Parathyroid adenoma (tissue), 2 donors: ENCODE data around the gene L3MBTL4.

ENCODE experiments used
- H2AFZ ChIP-seq: fragments of 300-600 bp; sonication (generic); one replicate; pipeline ENCODE4 v1.7.0; 2017; ENCODE audit warnings: antibody characterized with exemption, mild to moderate bottlenecking
- H3K27ac ChIP-seq: fragments of 300-600 bp; sonication (generic); one replicate; pipeline ENCODE4 v1.7.0; 2017
- H3K27me3 ChIP-seq: fragments of 300-600 bp; sonication (generic); one replicate; pipeline ENCODE4 v1.7.0; 2017; ENCODE audit warnings: low read length; ENCODE audit not compliant: control insufficient read depth, insufficient read depth
- H3K36me3 ChIP-seq: fragments of 300-600 bp; sonication (generic); one replicate; pipeline ENCODE4 v1.7.0; 2017; ENCODE audit warnings: low read length; ENCODE audit not compliant: control insufficient read depth, insufficient read depth
- H3K4me1 ChIP-seq: fragments of 300-600 bp; sonication (generic); one replicate; pipeline ENCODE4 v1.7.0; 2017; ENCODE audit warnings: control low read depth
- H3K4me2 ChIP-seq: fragments of 300-600 bp; sonication (generic); one replicate; pipeline ENCODE4 v1.7.0; 2017; ENCODE audit warnings: low read length
- H3K4me3 ChIP-seq: fragments of 300-600 bp; sonication (generic); one replicate; pipeline ENCODE4 v1.7.0; 2017; ENCODE audit warnings: low read depth, low read length
- H3K79me2 ChIP-seq: fragments of 300-600 bp; sonication (generic); one replicate; pipeline ENCODE4 v1.7.0; 2017; ENCODE audit warnings: control low read depth
- H3K9ac ChIP-seq: fragments of 300-600 bp; sonication (generic); one replicate; pipeline ENCODE4 v1.7.0; 2017; ENCODE audit warnings: mild to moderate bottlenecking
- H3K9me3 ChIP-seq: fragments of 300-600 bp; sonication (generic); one replicate; pipeline ENCODE4 v1.7.0; 2017; ENCODE audit warnings: low read length; ENCODE audit not compliant: control insufficient read depth
- TF ChIP-seq, protein P1 (sequence below): fragments of 300-600 bp; sonication (generic); IDR thresholded peaks from one replicate; pipeline ENCODE4 v1.7.0; 2017; ENCODE audit warnings: antibody characterized with exemption, mild to moderate bottlenecking
- donor health status: primary hyperparathyroidism.

L3MBTL4 gene

GRCh38 chr18:6132751-6133368 is 281.9 kb downstream of the L3MBTL4 start:
- no peak overlapping the region for H2AFZ ChIP-seq
- H3K36me3 ChIP-seq = no peaks in the 10 kb centered on the region
- TF ChIP-seq, protein P1, sequence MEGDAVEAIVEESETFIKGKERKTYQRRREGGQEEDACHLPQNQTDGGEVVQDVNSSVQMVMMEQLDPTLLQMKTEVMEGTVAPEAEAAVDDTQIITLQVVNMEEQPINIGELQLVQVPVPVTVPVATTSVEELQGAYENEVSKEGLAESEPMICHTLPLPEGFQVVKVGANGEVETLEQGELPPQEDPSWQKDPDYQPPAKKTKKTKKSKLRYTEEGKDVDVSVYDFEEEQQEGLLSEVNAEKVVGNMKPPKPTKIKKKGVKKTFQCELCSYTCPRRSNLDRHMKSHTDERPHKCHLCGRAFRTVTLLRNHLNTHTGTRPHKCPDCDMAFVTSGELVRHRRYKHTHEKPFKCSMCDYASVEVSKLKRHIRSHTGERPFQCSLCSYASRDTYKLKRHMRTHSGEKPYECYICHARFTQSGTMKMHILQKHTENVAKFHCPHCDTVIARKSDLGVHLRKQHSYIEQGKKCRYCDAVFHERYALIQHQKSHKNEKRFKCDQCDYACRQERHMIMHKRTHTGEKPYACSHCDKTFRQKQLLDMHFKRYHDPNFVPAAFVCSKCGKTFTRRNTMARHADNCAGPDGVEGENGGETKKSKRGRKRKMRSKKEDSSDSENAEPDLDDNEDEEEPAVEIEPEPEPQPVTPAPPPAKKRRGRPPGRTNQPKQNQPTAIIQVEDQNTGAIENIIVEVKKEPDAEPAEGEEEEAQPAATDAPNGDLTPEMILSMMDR = no peak
- H3K9ac ChIP-seq = no peak overlapping the region
- H3K4me3 ChIP-seq = no peak overlapping the region
- H3K27ac ChIP-seq = no peak overlapping the region
- no peaks in the 10 kb centered on the region for H3K9me3 ChIP-seq
- H3K4me1 ChIP-seq = no peaks in the 10 kb centered on the region
- no peaks in the 10 kb centered on the region for H3K27me3 ChIP-seq
- H3K79me2 ChIP-seq = no peaks in the 10 kb centered on the region
- no peak overlapping the region for H3K4me2 ChIP-seq

DNA sequence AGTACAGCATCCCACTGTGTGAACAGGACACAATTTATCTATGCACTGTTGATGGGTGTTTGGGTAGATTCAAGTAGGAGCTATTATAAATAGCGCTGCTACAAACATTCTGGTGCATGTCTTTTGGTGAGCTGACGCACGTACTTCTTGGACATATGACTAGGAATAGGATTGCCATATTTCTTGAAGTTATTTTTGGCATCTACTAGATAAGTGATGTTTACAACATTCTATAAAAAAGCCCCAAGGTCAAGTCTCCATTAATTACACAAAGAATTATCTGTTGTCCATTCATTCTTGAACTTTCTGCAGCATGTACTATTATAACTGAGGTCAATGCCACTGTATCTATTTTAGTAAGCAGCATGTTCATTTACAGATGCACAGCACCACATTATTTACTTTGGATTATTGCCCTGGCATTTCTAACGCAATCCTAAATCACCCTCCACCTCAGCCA is 293.9 kb downstream of the L3MBTL4 start:
- peaks cover 2% of the 10 kb centered on the region for H3K9me3 ChIP-seq
- no peak overlapping the region for H2AFZ ChIP-seq
- no peak overlapping the region for H3K4me2 ChIP-seq
- no peak overlapping the region for H3K9ac ChIP-seq
- H3K36me3 ChIP-seq = no peaks in the 10 kb centered on the region
- H3K79me2 ChIP-seq = no peaks in the 10 kb centered on the region
- no peaks in the 10 kb centered on the region for H3K27me3 ChIP-seq
- TF ChIP-seq, protein P1 = no peak
- no peaks in the 10 kb centered on the region for H3K4me1 ChIP-seq
- H3K4me3 ChIP-seq = no peak overlapping the region
- no peak overlapping the region for H3K27ac ChIP-seq

DNA sequence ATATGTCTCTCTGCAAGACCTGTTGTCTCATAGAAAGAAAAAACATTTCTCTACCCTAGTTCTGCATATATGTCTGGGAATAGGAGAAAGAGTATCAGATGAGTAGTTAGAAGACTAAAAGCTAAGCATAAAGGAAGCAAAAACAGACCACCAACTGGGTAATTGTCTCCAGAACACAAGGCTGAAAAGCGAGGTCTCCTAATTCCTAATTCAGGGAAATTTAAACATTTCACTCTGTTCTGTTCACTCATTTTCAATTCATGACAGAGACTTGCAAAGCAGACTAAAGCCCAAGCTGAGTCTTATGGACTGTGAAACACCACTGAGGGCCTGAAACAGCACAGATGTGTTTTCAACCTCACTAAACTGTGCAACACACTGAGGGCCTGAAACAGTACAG is 294.9 kb downstream of the L3MBTL4 start:
- no peaks in the 10 kb centered on the region for H3K79me2 ChIP-seq
- H3K27me3 ChIP-seq = no peaks in the 10 kb centered on the region
- H3K9ac ChIP-seq = no peak overlapping the region
- no peaks in the 10 kb centered on the region for H3K36me3 ChIP-seq
- no peak overlapping the region for H3K27ac ChIP-seq
- no peak overlapping the region for H2AFZ ChIP-seq
- H3K4me1 ChIP-seq = no peaks in the 10 kb centered on the region
- no peak overlapping the region for H3K4me3 ChIP-seq
- H3K9me3 ChIP-seq = peaks cover 2% of the 10 kb centered on the region
- H3K4me2 ChIP-seq = no peak overlapping the region
- TF ChIP-seq, protein P1 = no peak

- Histone ChIP-seq H3K27me3 (no peaks in the 10 kb centered on the region), H3K4me3 (no peak overlapping the region), H3K4me2 (no peak overlapping the region), H2AFZ (no peak overlapping the region), H3K36me3 (no peaks in the 10 kb centered on the region), H3K27ac (no peak overlapping the region), H3K4me1 (no peaks in the 10 kb centered on the region), H3K79me2 (no peaks in the 10 kb centered on the region), H3K9me3 (no peaks in the 10 kb centered on the region), H3K9ac (no peak overlapping the region)
- TF ChIP-seq, protein P1 = no peak
These were observed 296.6 kb downstream of the L3MBTL4 start for GRCh38 chr18:6118080-6118479.

DNA sequence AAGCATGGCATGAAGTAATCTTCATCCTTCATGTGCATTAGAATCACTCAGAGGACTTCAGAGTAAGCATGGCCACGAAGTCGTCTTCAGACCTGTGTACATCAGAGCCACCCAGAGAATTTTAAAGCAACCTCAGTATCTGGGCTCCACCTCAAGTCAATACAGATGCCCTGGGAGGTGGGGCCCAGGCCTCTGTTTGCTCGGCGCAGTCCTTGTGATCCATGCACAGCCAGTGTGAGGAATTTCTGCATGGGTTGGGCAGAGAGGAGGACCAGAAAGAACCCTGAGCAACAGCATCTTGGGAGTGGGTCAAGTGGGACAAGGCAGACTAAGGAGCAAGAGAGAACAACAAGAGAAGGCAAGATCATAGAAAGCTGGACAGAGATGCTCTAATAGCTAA is 299.0 kb downstream of the L3MBTL4 start:
- H3K27me3 ChIP-seq = no peaks in the 10 kb centered on the region
- no peak overlapping the region for H3K9ac ChIP-seq
- H3K4me2 ChIP-seq = no peak overlapping the region
- no peaks in the 10 kb centered on the region for H3K4me1 ChIP-seq
- no peak overlapping the region for H3K27ac ChIP-seq
- no peaks in the 10 kb centered on the region for H3K9me3 ChIP-seq
- no peak overlapping the region for H2AFZ ChIP-seq
- H3K36me3 ChIP-seq = no peaks in the 10 kb centered on the region
- no peaks in the 10 kb centered on the region for H3K79me2 ChIP-seq
- TF ChIP-seq, protein P1 = no peak
- H3K4me3 ChIP-seq = no peak overlapping the region
